Natural killer cell (primary cell): ENCODE results near the gene CXXC5. TPM values are rescaled to one million over a fixed set of nuclear protein-coding genes. Genes with fewer than 3 reads are reported as not detected.

Experiments
- ATAC-seq, 3 donors: fragments of 150-1000 bp in 2 of 3; fragments of 200-7000 bp in 1 of 3; cut with Tn5 transposase; 1 replicate in 1 of 3; 2 replicates in 2 of 3; pipeline ENCODE4 v1.10.0; 2021; ENCODE audit warnings: mild to moderate bottlenecking in 2 of 3, moderate library complexity in 2 of 3
- DNase-seq, 2 donors: peaks; one replicate each; pipeline versions ENCODE4 v3.0.0 to v3.0.0-alpha.2; 2013 to 2021; ENCODE audit warnings: mixed read lengths in 1 of 2
- H3K27ac ChIP-seq: one replicate; pipeline ENCODE4 v1.5.1; 2013; ENCODE audit warnings: mild to moderate bottlenecking, low read length
- H3K27me3 ChIP-seq: one replicate; pipeline ENCODE4 v1.6.1; 2013; ENCODE audit warnings: low read length; ENCODE audit not compliant: control insufficient read depth, insufficient read depth
- H3K36me3 ChIP-seq: one replicate; pipeline ENCODE4 v1.6.1; 2013; ENCODE audit warnings: low read length; ENCODE audit not compliant: control insufficient read depth, insufficient read depth
- H3K4me1 ChIP-seq: one replicate; pipeline ENCODE4 v1.6.1; 2013; ENCODE audit warnings: low read length; ENCODE audit not compliant: control insufficient read depth, insufficient read depth
- H3K4me3 ChIP-seq: one replicate; pipeline ENCODE4 v1.5.1; 2013; ENCODE audit warnings: low read length
- H3K9me3 ChIP-seq: one replicate; pipeline ENCODE4 v1.6.1; 2013; ENCODE audit warnings: low read length; ENCODE audit not compliant: control insufficient read depth, insufficient read depth
- H3K27ac Mint-ChIP-seq, 2 donors: one replicate each; pipeline ENCODE4 v1.8.0; 2022; ENCODE audit warnings: mild to moderate bottlenecking in 2 of 2, mixed read lengths in 2 of 2, moderate library complexity in 1 of 2
- H3K27me3 Mint-ChIP-seq, 2 donors: one replicate each; pipeline ENCODE4 v1.8.0; 2022; ENCODE audit warnings: low read depth in 2 of 2, mixed read lengths in 2 of 2
- H3K36me3 Mint-ChIP-seq: one replicate; pipeline ENCODE4 v1.8.0; 2022; ENCODE audit warnings: mixed read lengths
- H3K4me1 Mint-ChIP-seq, 2 donors: one replicate each; pipeline ENCODE4 v1.8.0; 2022; ENCODE audit warnings: mixed read lengths in 2 of 2
- H3K4me3 Mint-ChIP-seq: one replicate; pipeline ENCODE4 v1.8.0; 2022; ENCODE audit warnings: mild to moderate bottlenecking, moderate library complexity, mixed read lengths
- H3K9me3 Mint-ChIP-seq, 2 donors: one replicate each; pipeline ENCODE4 v1.8.0; 2022; ENCODE audit warnings: mixed read lengths in 2 of 2
- CTCF ChIP-seq: fragments of 200-600 bp; IDR thresholded peaks from one replicate; pipeline ENCODE4 v1.8.0; 2022; ENCODE audit warnings: antibody characterized with exemption
- WGBS: methylation state at CpG from one replicate; pipeline ENCODE4 v1.1.7; 2013; ENCODE audit warnings: missing lambda C conversion rate; ENCODE audit not compliant: insufficient coverage; 5-methylcytosine and 5-hydroxymethylcytosine counted together
- intact Hi-C: fragments of 100-400 bp; cut with micrococcal nuclease; formaldehyde crosslinking; loops from one replicate; pipeline ENCODE4 v1.14.2; 2022
- total RNA-seq, 4 donors: library from RNA; stranded (reverse); fragments of 120-200 nt in 1 of 4; gene quantifications; one replicate each; pipeline versions ENCODE4 v1.2.3 to v1.2.4, GENCODE V29; 2013 to 2022

The CXXC5 gene
- total RNA-seq, 3 donors from 2014 or later (not counting 1 experiment from before 2014, with no cell fraction given), result 75.6 to 124 (median 84.8) TPM

GRCh38 chr5:139664086-139664693, 16.0 kb downstream of the CXXC5 start:
- intact Hi-C loops, result no loop called here
- Histone ChIP-seq H3K4me3 (no peak overlapping the region), H3K27ac (peak overlapping the region; percentile 92), H3K27me3 (no peaks in the 10 kb centered on the region), H3K4me1 (peaks cover 97% of the 10 kb centered on the region), H3K9me3 (no peaks in the 10 kb centered on the region), H3K36me3 (no peaks in the 10 kb centered on the region)
- H3K4me3 Mint-ChIP-seq, result peak overlapping the region; percentile 45
- H3K27me3 Mint-ChIP-seq, result no peaks in the 10 kb centered on the region
- H3K36me3 Mint-ChIP-seq, result no peaks in the 10 kb centered on the region
- DNase-seq (peak in 1 of 2 donors; percentile 27), ATAC-seq (peak in 2 of 3 donors; percentile 6 to 38)
- WGBS, result 18% methylated on average over 9 of the region's 9 CpGs
- H3K9me3 Mint-ChIP-seq, result no peaks in the 10 kb centered on the region
- no peak for TF ChIP-seq CTCF
- peaks cover 65 to 81% of the 10 kb centered on the region in 2 donors for H3K4me1 Mint-ChIP-seq
- peak overlapping the region; percentile 92 to 94 for H3K27ac Mint-ChIP-seq

- Histone ChIP-seq H3K4me1 (peaks cover 97% of the 10 kb centered on the region), H3K4me3 (no peak overlapping the region), H3K9me3 (no peaks in the 10 kb centered on the region), H3K27ac (peak overlapping the region; percentile 92), H3K36me3 (no peaks in the 10 kb centered on the region), H3K27me3 (no peaks in the 10 kb centered on the region)
- TF ChIP-seq CTCF, result no peak
- Mint-ChIP-seq H3K4me3 (peak overlapping the region; percentile 45), H3K27ac (peak overlapping the region; percentile 92 to 94), H3K36me3 (no peaks in the 10 kb centered on the region), H3K9me3 (no peaks in the 10 kb centered on the region), H3K4me1 (peaks cover 64 to 84% of the 10 kb centered on the region in 2 donors), H3K27me3 (no peaks in the 10 kb centered on the region)
- intact Hi-C loops, result no loop called here
- DNase-seq, result no peak
- WGBS, result 37% methylated on average over 14 of the region's 15 CpGs
- ATAC-seq, result no peak
Measured at GRCh38 chr5:139664727-139665351, 16.7 kb downstream of the CXXC5 start.

GRCh38 chr5:139665626-139666025, 17.5 kb downstream of the CXXC5 start:
- TF ChIP-seq CTCF, result no peak
- Histone ChIP-seq H3K4me3 (no peak overlapping the region), H3K36me3 (no peaks in the 10 kb centered on the region), H3K4me1 (peaks cover 97% of the 10 kb centered on the region), H3K9me3 (no peaks in the 10 kb centered on the region), H3K27me3 (no peaks in the 10 kb centered on the region), H3K27ac (peak overlapping the region; percentile 92)
- no peaks in the 10 kb centered on the region for H3K36me3 Mint-ChIP-seq
- whole genome bisulfite sequencing, result 73% methylated on average over 11 of the region's 11 CpGs
- peaks cover 69 to 86% of the 10 kb centered on the region in 2 donors for H3K4me1 Mint-ChIP-seq
- no peaks in the 10 kb centered on the region for H3K9me3 Mint-ChIP-seq
- H3K27me3 Mint-ChIP-seq, result no peaks in the 10 kb centered on the region
- intact Hi-C loops, result no loop called here
- H3K4me3 Mint-ChIP-seq, result peak overlapping the region; percentile 45
- peak overlapping the region; percentile 92 to 94 for H3K27ac Mint-ChIP-seq
- no peak for ATAC-seq
- no peak for DNase-seq
